Uterus (tissue), 2 donors: ENCODE data around the gene RHBDL2.

Source experiments
- CTCF ChIP-seq, 4 experiments: fragments of 200-600 bp in 2 of 4; fragments of 450-650 bp in 2 of 4; sonication (generic) in 2 of 4; IDR thresholded peaks; one replicate each; pipeline ENCODE4 v1.5.1; 2016 to 2019; ENCODE audit warnings: antibody characterized with exemption in 4 of 4, mild to moderate bottlenecking in 2 of 4, moderate library complexity in 1 of 4
- POLR2A ChIP-seq, 2 donors: fragments of 450-650 bp; IDR thresholded peaks; one replicate each; pipeline ENCODE4 v1.6.1; 2016; ENCODE audit warnings: antibody characterized with exemption in 2 of 2, mild to moderate bottlenecking in 1 of 2, moderate library complexity in 1 of 2

DNA sequence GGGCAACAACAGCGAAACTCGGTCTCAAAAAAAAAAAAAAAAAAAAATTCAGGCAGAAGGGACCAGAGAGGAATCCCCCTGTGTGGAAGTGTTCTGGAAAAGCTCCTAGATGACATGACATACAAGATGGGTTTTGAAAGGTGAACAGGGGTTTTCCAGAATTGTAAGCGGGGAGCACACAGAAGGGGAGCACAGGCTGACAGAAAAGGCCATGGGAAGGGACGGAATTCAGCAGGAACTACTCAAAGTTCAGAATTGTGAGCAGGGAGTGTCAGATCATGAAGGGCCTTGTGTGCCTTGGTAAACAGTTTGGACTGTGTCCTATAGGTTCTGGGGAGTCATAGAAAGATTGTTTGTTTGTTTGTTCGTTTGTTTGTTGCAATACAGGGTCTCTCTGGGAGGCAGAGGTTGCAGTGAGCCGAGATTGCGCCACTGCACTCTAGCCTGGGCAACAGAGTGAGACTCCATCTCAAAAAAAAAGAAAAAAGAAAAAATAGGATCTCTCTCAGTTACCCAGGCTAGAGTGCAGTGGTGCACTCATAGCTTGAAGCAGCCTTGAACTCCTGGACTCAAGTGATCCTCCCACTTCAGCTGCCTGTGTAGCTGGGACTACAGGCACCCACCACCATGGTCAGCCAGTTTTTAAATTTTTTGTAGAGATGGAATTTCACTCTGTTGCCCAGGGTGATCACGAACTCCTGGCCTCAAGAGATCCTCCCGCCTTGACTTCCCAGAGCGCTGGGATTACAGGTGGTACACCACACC, 1.2 kb upstream of the RHBDL2 start:
- TF ChIP-seq CTCF (IDR thresholded peaks at IDR 0.05) (no peak), POLR2A (IDR thresholded peaks at IDR 0.05) (no peak)
